ENCODE data around the gene CDHR2. TPM values are rescaled to one million over a fixed set of nuclear protein-coding genes. Genes with fewer than 3 reads are reported as not detected.

The CDHR2 gene
- 0.17 TPM in 1 of 2 replicates, not detected in the other for total RNA-seq

GRCh38 chr5:176548967-176549444, at the start of gene CDHR2:
Gene CDHR2, plus strand, starts transcription at chr5:176549342. Its CDS starts 16,011 bp downstream, at chr5:176565353.

GRCh38 chr5:176536902-176537553, 12.1 kb upstream of the CDHR2 start, which contains the start of gene RNF44:
Gene RNF44, minus strand, starts transcription at chr5:176537402. Its CDS starts 4,930 bp downstream, at chr5:176532472.

GRCh38 chr5:176609724-176610434, 60.7 kb downstream of the CDHR2 start, which contains the start of gene GPRIN1:
Gene GPRIN1, minus strand, starts transcription at chr5:176610156. Its CDS starts 10,322 bp downstream, at chr5:176599834.

GRCh38 chr5:176629853-176630680, 80.9 kb downstream of the CDHR2 start, which contains the start of the genes EIF4E1B and SNCB:
Gene EIF4E1B, plus strand, starts transcription at chr5:176630675. Its CDS starts 12,113 bp downstream, at chr5:176642788.
Gene SNCB, minus strand, starts transcription at chr5:176630534. Its CDS starts 880 bp downstream, at chr5:176629654.

Other genes starting within 250 kb of the CDHR2 start
- gene KIAA1191, start 187.6 kb upstream of the CDHR2 start, total RNA-seq, result 138 and 142 TPM in 2 replicates
- gene ARL10, start 183.9 kb upstream of the CDHR2 start, total RNA-seq, result 30.0 and 37.4 TPM in 2 replicates
- 4.8 and 10.4 TPM in 2 replicates for gene NOP16, start 160.7 kb upstream of the CDHR2 start, total RNA-seq
- 41.9 and 44.1 TPM in 2 replicates for gene HIGD2A, start 160.6 kb upstream of the CDHR2 start, total RNA-seq
- gene CLTB, start 132.8 kb upstream of the CDHR2 start, total RNA-seq, result 65.7 and 72.3 TPM in 2 replicates
- gene FAF2, start 101.0 kb upstream of the CDHR2 start, total RNA-seq, result 42.4 and 51.3 TPM in 2 replicates
- gene RNF44, start 11.9 kb upstream of the CDHR2 start, total RNA-seq, result 2.9 and 6.2 TPM in 2 replicates
- gene GPRIN1, start 60.8 kb downstream of the CDHR2 start, total RNA-seq, result 2.1 and 2.9 TPM in 2 replicates
- not detected in 2 replicates for gene SNCB, start 81.2 kb downstream of the CDHR2 start, total RNA-seq
- not detected in 2 replicates for gene EIF4E1B, start 81.3 kb downstream of the CDHR2 start, total RNA-seq
- gene TSPAN17, start 98.1 kb downstream of the CDHR2 start, total RNA-seq, result 35.8 and 40.4 TPM in 2 replicates